Skeletal muscle cell (primary cell): ENCODE measurements around the gene CC2D1A.
"Not testable (repeated sequence)": the region's sequence is repeated elsewhere in the genome, so short reads cannot be mapped to it uniquely, and the experiment has no call there.

ENCODE experiments used
- DNase-seq: peaks from one replicate; pipeline ENCODE4 v3.0.0-alpha.2; 2010; ENCODE audit warnings: low read depth
- H3K4me3 ChIP-seq: 2 replicates; pipeline ENCODE4 v1.5.1; 2011; ENCODE audit warnings: low read depth, mild to moderate bottlenecking, control low read depth, low read length, moderate library complexity

The CC2D1A gene

GRCh38 chr19:13958043-13958442 lies 52.0 kb downstream of the CC2D1A start:
- H3K4me3 ChIP-seq: no peak overlapping the region

DNA sequence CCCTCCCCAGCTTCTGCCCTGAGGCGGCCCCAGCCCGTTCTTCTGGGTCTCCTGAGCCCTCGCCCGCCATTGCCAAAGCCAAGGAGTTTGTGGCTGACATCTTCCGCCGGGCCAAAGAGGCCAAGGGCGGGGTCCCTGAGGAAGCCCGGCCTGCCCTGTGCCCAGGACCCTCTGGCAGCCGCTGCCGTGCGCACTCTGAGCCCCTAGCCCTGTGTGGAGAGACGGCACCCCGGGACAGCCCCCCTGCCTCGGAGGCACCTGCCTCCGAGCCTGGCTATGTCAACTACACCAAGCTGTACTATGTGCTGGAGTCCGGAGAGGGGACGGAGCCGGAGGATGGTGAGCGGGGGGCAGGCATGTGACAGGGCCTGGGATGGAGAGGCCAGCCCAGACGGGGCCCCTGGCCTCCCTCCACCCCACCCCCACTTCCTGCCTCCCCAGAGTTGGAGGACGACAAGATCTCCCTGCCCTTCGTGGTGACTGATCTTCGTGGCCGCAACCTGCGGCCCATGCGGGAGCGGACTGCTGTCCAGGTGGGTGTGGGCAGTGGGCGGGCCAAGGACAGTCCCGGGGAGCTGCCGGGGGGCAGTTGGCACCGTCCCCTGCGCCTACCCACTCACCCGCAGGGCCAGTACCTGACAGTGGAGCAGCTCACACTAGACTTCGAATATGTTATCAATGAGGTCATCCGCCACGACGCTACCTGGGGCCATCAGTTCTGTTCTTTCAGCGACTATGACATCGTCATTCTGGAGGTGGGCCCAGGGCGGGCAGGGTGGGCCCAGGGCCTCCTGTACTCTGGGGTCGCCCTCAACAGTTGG lies 53.4 kb downstream of the CC2D1A start:
- DNase-seq: no peak
- no peak overlapping the region for H3K4me3 ChIP-seq

More at GRCh38 chr19:13958043-13958442, 52.0 kb downstream of the CC2D1A start:
- DNase-seq: no peak

DNA sequence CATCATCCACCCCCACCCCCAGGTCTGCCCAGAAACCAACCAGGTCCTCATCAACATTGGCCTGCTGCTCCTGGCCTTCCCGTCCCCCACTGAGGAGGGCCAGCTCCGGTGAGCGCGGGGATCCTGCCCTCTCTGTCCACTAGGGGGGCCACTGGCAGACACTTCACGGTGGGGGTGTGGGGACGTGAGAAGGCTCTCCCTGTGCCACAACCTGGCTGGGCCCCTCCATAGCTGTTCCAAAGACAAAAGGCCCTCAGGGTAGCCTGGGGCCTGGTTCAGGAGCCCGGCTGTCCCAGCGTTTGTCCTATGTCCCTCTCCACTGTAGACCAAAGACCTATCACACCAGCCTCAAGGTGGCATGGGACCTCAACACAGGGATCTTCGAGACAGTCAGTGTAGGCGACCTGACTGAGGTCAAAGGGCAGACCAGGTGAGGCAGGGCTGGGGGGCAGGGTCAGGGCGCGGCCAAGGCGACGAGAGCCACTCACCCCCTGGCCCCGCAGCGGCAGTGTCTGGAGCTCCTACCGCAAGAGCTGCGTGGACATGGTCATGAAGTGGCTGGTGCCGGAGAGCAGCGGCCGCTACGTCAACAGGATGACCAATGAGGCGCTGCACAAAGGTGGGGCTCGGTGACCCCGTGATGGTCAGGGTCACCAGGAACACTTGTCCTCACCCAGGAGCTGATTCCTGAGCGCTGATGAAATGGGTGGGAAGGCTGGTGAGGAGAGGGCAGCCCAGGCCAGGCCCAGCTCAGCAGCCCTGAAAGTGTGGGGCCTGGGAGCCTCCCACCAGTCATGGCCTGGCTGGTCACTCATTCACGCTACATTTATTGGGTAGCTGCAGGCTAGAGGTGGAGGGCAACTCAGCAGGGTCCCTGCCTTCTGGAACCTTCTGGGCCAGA lies 54.2 kb downstream of the CC2D1A start:
- no peak for DNase-seq
- H3K4me3 ChIP-seq: no peak overlapping the region

DNA sequence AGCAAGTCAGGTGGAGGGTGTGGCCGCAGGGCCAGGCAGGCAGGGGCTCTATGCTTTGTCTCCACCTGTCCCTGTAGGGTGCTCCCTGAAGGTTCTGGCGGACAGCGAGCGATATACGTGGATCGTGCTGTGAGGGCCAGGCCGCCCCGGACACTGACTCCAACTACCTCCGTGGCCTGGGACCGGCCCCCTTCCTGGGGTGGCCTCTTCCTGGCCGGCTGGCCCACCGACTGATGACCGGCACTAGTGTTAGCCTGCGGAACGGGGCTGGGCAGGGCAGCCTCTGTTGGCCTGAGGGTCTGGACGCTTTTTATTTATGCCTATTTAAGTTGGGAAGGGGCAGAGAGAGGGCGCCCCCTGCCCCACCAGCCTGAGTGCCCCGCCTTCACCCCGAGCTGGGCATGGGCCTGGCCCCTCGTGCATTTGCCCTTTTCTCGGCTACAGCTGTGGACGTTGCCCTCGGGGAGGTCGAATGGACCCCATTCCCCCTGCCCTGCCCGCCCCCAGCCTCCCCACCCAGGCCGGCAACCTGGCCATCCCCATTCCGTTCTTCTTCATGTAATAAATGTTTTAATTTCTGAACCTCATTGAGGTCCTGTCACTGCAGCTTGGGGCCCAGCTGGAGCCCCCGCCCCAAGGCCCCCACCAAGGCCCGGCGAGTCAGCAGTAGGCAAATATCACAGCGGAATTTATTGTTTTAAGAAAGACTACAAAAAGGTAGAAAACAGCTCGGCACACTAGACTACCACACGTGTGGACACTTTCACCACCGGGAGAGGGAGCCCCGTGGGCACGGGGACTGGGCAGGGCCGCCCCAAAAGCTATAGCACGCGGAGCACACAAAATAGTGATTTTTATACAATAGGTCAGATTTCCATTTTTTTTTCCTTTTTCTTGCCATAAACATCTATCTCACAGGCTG lies 55.1 kb downstream of the CC2D1A start:
- H3K4me3 ChIP-seq: no peak overlapping the region
- DNase-seq: no peak

GRCh38 chr19:13961826-13962698 lies 56.1 kb downstream of the CC2D1A start:
- no peak overlapping the region for H3K4me3 ChIP-seq
- DNase-seq: no peak

DNA sequence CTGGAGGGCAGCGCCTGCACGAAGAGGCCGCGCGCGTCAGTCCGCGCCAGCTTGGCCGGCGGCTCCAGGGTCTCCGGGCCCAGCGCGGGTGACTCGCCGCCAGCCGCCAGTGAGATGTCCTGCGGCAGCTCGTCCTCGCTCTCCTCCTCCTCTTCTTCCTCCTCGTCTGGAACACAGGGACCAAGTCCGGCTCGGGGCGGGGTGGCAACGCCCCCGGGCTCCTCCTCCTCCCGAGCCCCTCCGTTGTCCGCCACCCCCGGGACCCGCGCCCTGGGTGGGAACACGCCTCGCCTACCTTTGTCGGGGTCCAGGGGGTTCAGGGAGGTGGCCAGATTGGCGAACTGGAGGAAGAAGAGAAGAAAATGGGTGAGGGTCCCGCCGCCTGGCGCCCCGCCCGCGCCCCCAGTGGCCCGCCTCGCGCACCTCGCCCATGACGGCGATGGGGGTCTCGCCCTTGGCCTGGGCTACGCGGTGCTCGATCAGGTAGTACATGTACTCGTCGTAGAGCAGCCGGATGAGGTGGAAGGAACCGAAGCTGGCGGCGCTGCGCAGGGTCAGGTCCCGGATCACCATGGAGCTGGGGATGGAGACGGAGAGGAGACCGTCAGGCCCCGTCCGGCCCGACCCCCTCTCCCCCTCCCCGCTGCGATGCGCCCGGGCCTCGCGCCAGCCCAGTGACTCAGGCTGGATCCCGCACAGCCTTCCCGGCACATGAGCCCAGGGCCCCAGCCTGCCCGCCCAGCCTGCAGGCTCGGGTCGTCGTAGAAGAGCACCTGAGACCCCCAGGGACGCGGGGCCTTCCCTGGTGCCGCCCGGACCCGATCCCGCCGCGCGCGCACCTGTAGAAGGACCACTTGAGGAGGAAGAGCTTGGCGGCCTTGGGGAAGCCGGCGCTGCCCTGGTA lies 57.0 kb downstream of the CC2D1A start:
- DNase-seq: no peak

DNA sequence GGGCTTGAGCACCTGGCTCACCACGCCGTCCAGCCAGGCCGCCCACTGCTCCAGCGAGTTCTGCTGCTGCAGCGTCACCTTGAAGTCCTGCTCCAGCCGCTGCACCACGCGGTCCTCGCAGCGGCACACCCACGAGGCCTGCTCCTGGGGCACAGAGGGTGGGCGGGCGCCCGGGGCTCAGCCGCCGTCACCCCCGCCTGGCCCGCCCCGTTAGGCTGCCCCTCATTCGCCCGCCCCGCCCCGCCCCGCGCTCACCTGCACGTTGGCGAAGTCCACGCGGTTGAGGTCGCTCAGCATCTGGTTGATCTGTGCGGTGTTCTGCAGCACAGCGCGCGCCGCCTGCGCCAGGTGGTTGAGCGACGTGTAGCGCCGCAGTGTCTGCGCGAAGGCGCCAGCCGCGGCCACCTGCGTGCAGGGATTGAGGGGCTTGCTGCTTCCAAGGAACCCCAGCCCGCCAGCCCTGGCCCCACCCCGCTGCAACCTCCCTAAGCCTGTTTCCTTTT lies 57.7 kb downstream of the CC2D1A start:
- no peak for DNase-seq

More for the DNA sequence above, 57.0 kb downstream of the CC2D1A start:
- H3K4me3 ChIP-seq: peak overlapping the region; percentile 9

DNA sequence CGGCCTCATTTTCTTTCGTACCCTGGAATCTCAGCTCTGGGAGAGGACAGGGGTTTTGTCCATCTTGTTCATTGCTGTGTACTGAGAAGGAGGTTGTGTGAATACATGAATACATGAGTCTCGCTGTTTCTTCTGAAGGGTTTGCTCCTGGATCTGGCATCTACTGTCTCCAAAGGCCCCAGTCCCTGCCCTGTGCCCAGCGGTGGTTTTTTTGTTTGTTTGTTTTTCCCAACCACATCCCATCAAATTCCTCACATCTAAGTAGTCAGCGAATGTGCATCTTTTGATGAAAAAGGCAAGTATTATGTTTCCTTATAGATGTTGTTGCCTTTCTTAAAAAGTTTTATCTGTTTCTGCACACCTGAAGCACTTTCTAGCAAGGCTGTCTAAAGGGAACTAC lies 58.8 kb downstream of the CC2D1A start:
- no peak overlapping the region for H3K4me3 ChIP-seq
- peak; percentile 17 for DNase-seq

More for the DNA sequence above, 57.7 kb downstream of the CC2D1A start:
- H3K4me3 ChIP-seq: no peak overlapping the region

DNA sequence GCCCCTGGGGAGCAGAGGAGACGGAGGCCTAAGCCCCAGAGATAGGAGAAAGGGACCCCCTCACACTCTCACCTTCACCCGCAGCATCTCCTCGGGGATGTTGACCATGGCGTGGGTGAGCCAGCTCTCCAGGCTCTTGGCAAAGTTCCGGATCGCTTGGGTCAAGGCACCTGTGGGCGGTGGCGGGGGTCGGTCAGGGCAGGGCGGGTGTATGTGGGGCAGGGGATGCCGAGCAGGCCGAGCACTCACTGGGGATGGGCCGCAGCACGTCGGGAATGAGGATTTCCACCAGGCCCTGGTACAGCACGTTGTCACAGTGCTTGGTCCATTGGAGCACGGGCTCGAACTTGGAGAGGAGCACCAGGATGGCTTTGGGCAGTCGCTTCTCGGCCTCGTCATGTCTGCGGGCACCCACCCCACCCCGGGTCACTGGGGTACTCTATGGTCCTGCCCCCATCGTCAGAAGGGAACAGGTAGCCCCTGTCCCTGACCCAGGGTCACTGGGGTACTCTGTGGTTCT lies 59.4 kb downstream of the CC2D1A start:
- H3K4me3 ChIP-seq: no peak overlapping the region
- DNase-seq: no peak

- no peak overlapping the region for H3K4me3 ChIP-seq
- DNase-seq: no peak
Observed at GRCh38 chr19:13965926-13966683, 60.1 kb downstream of the CC2D1A start.

DNA sequence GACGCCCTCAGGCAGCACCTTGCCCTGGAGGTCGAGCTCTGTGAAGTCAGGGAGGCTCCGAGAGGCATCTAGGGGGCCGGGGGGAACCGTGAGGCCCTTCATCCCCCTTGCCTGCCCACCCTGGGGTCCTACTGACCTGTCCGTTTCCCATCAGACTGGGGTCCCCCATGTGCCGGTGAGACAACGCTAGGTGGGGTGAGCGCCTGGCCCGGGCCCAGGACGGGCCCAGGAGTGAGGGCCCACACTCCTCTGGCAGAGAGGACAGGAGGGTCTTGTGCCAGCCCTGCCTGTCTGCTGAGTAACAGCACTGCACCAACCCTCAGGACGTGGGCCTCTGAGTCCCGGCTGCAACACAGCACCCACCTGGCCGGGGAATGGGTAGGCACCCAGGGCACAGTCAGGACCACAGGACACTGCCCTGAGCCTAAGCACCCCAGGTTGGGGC lies 60.7 kb downstream of the CC2D1A start:
- no peak for DNase-seq
- no peak overlapping the region for H3K4me3 ChIP-seq

GRCh38 chr19:13967206-13967605 lies 61.2 kb downstream of the CC2D1A start:
- not testable (repeated sequence) for DNase-seq, H3K4me3 ChIP-seq

DNA sequence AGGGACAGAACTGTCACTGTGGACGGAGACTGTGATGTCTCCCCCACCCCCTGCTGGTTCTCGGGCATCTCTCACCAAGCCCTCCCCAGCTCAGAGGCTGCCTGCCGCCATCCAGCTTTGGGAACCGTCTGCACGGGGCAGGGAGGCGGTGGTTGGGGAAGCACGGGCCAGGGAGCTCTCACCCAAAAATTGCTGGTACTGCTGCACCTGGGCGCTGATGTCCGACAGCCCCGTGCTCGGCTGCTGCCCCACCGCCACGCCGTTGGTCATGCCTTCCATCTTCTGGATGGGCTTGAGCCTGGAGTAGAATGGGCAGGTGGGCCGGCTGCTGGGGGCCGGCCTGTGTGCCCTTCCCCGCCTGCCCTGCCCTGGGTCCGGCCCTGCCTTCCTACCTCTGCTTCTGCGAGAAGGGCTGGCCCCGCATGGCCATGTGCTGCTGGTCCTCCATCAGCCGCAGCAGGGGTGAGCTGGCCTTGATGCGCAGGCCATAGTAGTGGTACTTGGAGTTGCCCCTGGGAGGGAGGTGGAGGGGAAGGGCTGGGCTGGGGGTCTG lies 62.5 kb downstream of the CC2D1A start:
- DNase-seq: no peak
- no peak overlapping the region for H3K4me3 ChIP-seq

DNA sequence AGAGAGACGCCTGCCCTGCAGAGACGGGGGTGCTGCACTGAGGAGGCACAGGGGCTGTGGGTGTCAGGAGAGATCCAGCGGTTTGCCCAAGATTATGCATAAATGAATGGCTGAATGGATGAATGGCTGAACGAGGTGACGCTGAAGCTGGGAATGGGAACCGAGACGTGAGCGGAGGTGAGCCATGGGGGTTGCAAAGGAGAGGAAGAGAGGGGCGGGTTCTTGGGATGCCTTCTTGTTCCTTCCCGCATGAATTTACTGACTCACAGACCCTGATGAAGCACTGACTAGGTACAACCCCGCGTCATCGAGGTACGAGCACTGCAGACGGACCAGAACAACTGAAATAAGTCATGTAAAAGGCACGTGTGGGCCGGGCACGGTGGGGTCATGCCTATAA lies 63.0 kb downstream of the CC2D1A start:
- no peak overlapping the region for H3K4me3 ChIP-seq
- no peak for DNase-seq

GRCh38 chr19:13969897-13970296 lies 63.9 kb downstream of the CC2D1A start:
- no peak overlapping the region for H3K4me3 ChIP-seq
- no peak for DNase-seq

DNA sequence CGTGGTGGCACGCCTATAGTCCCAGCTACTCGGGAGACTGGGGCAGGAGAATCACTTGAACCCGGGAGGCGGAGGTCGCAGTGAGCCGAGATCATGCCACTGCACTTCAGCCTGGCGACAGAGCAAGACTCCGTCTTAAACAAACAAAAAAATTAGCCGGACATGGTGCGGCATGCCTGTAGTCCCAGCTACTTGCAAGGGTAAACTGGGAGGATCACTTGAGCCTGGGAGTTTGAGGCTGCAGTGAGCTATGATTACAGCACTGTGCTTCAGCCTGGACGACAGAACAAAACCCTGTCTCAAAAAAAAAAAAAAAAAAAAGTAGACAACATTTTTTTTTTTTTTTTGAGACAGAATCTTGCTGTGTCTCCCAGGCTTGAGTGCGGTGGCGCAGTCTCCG lies 65.9 kb downstream of the CC2D1A start:
- DNase-seq, H3K4me3 ChIP-seq: not testable (repeated sequence)
